NCI-H146 treated with DMSO at 0.1 percent for 48 hours (cell line): ENCODE data around the gene SLC39A9.

Source experiments
- DNase-seq: peaks from one replicate; lab custom pipeline; 2025; ENCODE audit not compliant: unreplicated experiment; lab: John Stamatoyannopoulos, UW

SLC39A9 gene

GRCh38 chr14:69423279-69423678 is 24.8 kb downstream of the SLC39A9 start:
- DNase-seq = no peak

GRCh38 chr14:69424149-69424923 is 25.8 kb downstream of the SLC39A9 start:
- DNase-seq = no peak

GRCh38 chr14:69427596-69427995 is 29.1 kb downstream of the SLC39A9 start:
- no peak for DNase-seq

GRCh38 chr14:69428289-69428998 is 30.0 kb downstream of the SLC39A9 start:
- DNase-seq = no peak

- no peak for DNase-seq
These were observed 31.2 kb downstream of the SLC39A9 start for GRCh38 chr14:69429643-69430042.

- no peak for DNase-seq
These were observed 31.9 kb downstream of the SLC39A9 start for GRCh38 chr14:69430306-69430939.

GRCh38 chr14:69432364-69432763 is 33.9 kb downstream of the SLC39A9 start:
- no peak for DNase-seq

- no peak for DNase-seq
These were observed 41.2 kb downstream of the SLC39A9 start for GRCh38 chr14:69439521-69440270.

- no peak for DNase-seq
These were observed 43.5 kb downstream of the SLC39A9 start for GRCh38 chr14:69441948-69442347.

- no peak for DNase-seq
These were observed 44.9 kb downstream of the SLC39A9 start for GRCh38 chr14:69443296-69443805.

GRCh38 chr14:69449216-69449615 is 50.7 kb downstream of the SLC39A9 start:
- no peak for DNase-seq

- DNase-seq = no peak
These were observed 53.4 kb downstream of the SLC39A9 start for GRCh38 chr14:69451941-69452340.

GRCh38 chr14:69458350-69458749 is 59.9 kb downstream of the SLC39A9 start:
- DNase-seq = no peak

- DNase-seq = no peak
These were observed 60.6 kb downstream of the SLC39A9 start for GRCh38 chr14:69459122-69459521.

GRCh38 chr14:69460093-69460701 is 61.7 kb downstream of the SLC39A9 start:
- DNase-seq = peak; percentile 19

GRCh38 chr14:69464379-69464778 is 65.9 kb downstream of the SLC39A9 start:
- no peak for DNase-seq

GRCh38 chr14:69464829-69465228 is 66.3 kb downstream of the SLC39A9 start:
- DNase-seq = no peak

- no peak for DNase-seq
These were observed 70.5 kb downstream of the SLC39A9 start for GRCh38 chr14:69468949-69469348.

GRCh38 chr14:69471436-69471835 is 72.9 kb downstream of the SLC39A9 start:
- DNase-seq = no peak

- no peak for DNase-seq
These were observed 73.4 kb downstream of the SLC39A9 start for GRCh38 chr14:69471916-69472315.

- DNase-seq = no peak
These were observed 74.8 kb downstream of the SLC39A9 start for GRCh38 chr14:69473260-69473659.
